Testis (tissue), 3 donors: ENCODE data around the gene LYRM4. TPM values are rescaled to one million over a fixed set of nuclear protein-coding genes. Genes with fewer than 3 reads are reported as not detected.

Experiments
- DNase-seq: peaks from one replicate; pipeline ENCODE4 v3.0.0-alpha.2; 2019
- H3K27ac ChIP-seq, 2 donors: fragments of 200-600 bp; sonication (generic); one replicate each; pipeline ENCODE4 v1.5.1; 2019
- H3K27me3 ChIP-seq: fragments of 200-600 bp; sonication (generic); one replicate; pipeline ENCODE4 v1.5.1; 2019
- H3K36me3 ChIP-seq: fragments of 200-600 bp; sonication (generic); one replicate; pipeline ENCODE4 v1.5.1; 2017; ENCODE audit warnings: low read depth; ENCODE audit errors: missing control alignments
- H3K4me1 ChIP-seq: fragments of 200-600 bp; sonication (generic); one replicate; pipeline ENCODE4 v1.5.1; 2019
- H3K4me3 ChIP-seq, 2 donors: fragments of 200-600 bp; sonication (generic); one replicate each; pipeline ENCODE4 v1.5.1; 2017 to 2019
- H3K9me3 ChIP-seq: fragments of 200-600 bp; sonication (generic); one replicate; pipeline ENCODE4 v1.5.1; 2017
- CTCF ChIP-seq, 3 experiments: fragments of 450-650 bp in 2 of 3; fragments of 200-600 bp in 1 of 3; sonication (generic) in 1 of 3; IDR thresholded peaks; one replicate each; pipeline ENCODE4 v1.5.1; 2016 to 2019; ENCODE audit warnings: antibody characterized with exemption in 3 of 3, mild to moderate bottlenecking in 2 of 3, moderate library complexity in 1 of 3
- POLR2A ChIP-seq: fragments of 450-650 bp; IDR thresholded peaks from one replicate; pipeline ENCODE4 v1.6.1; 2017; ENCODE audit warnings: antibody characterized with exemption, mild to moderate bottlenecking, moderate library complexity
- WGBS, 2 donors: methylation state at CpG; one replicate each; pipeline ENCODE4 v1.1.5; 2018; 5-methylcytosine and 5-hydroxymethylcytosine counted together
- intact Hi-C: fragments of 100-400 bp; cut with DNase I; formaldehyde crosslinking; loops from one replicate; pipeline ENCODE4 v1.15.1; 2023; ENCODE audit warnings: low total_unique reads
- polyA plus RNA-seq: library from polyadenylated mRNA; stranded (reverse); fragments of 350-450 nt; fragmentation: Illumina TruSeq; extraction: RNeasy Lipid Tissue Mini Kit (QIAGEN cat#74804); gene quantifications from one replicate; pipeline ENCODE4 v1.2.3, GENCODE V29; 2014; ENCODE audit warnings: low read depth, low replicate concordance; ENCODE audit not compliant: insufficient read depth
- total RNA-seq, 2 donors: library from RNA; depleted of rRNA; stranded (reverse); fragments of >200 nt; gene quantifications; one replicate each; pipeline ENCODE4 v1.2.3, GENCODE V29; 2016

Gene LYRM4
- total and polyA plus RNA-seq, 3 donors from 2014 or later = 18.5 to 41.8 (median 23.0) TPM

GRCh38 chr6:5190507-5190906, 70.2 kb downstream of the LYRM4 start:
- no peak for DNase-seq
- no peaks in the 10 kb centered on the region for H3K27me3 ChIP-seq
- WGBS, 2 donors = 75 to 78% methylated on average over 3 of the region's 3 CpGs
- no peak overlapping the region for H3K4me3 ChIP-seq
- no peak overlapping the region for H3K27ac ChIP-seq
- no peaks in the 10 kb centered on the region for H3K4me1 ChIP-seq
- H3K36me3 ChIP-seq = no peaks in the 10 kb centered on the region
- H3K9me3 ChIP-seq = no peaks in the 10 kb centered on the region
- TF ChIP-seq POLR2A = no peak
- TF ChIP-seq CTCF (IDR thresholded peaks at IDR 0.05) = no peak
- intact Hi-C loops = no loop called here

- TF ChIP-seq POLR2A (no peak), CTCF (IDR thresholded peaks at IDR 0.05) (no peak)
- Histone ChIP-seq H3K27ac (no peak overlapping the region), H3K4me3 (no peak overlapping the region), H3K36me3 (no peaks in the 10 kb centered on the region), H3K27me3 (no peaks in the 10 kb centered on the region), H3K4me1 (no peaks in the 10 kb centered on the region), H3K9me3 (no peaks in the 10 kb centered on the region)
- no peak for DNase-seq
- intact Hi-C loops = no loop called here
- WGBS, 2 donors = 94 to 96% methylated on average over 3 of the region's 3 CpGs
Measured at GRCh38 chr6:5188646-5189045, 72.1 kb downstream of the LYRM4 start.

GRCh38 chr6:5184878-5185277, 75.9 kb downstream of the LYRM4 start:
- DNase-seq = no peak
- Histone ChIP-seq H3K9me3 (no peaks in the 10 kb centered on the region), H3K4me3 (no peak overlapping the region), H3K27me3 (no peaks in the 10 kb centered on the region), H3K4me1 (no peaks in the 10 kb centered on the region), H3K27ac (no peak overlapping the region), H3K36me3 (no peaks in the 10 kb centered on the region)
- TF ChIP-seq CTCF (IDR thresholded peaks at IDR 0.05) (no peak), POLR2A (no peak)
- intact Hi-C loops = no loop called here
- 93% methylated on average over 9 of the region's 9 CpGs for WGBS, 2 donors

GRCh38 chr6:5184218-5184617, 76.5 kb downstream of the LYRM4 start:
- Histone ChIP-seq H3K36me3 (no peaks in the 10 kb centered on the region), H3K4me1 (no peaks in the 10 kb centered on the region), H3K9me3 (no peaks in the 10 kb centered on the region), H3K27me3 (no peaks in the 10 kb centered on the region), H3K4me3 (no peak overlapping the region), H3K27ac (no peak overlapping the region)
- no peak for DNase-seq
- TF ChIP-seq POLR2A (no peak), CTCF (IDR thresholded peaks at IDR 0.05) (no peak)
- WGBS, 2 donors = 73 to 81% methylated on average over 2 of the region's 2 CpGs
- intact Hi-C loops = no loop called here

- WGBS, 2 donors = 76 to 93% methylated on average over 4 of the region's 4 CpGs
- Histone ChIP-seq H3K4me1 (no peaks in the 10 kb centered on the region), H3K9me3 (no peaks in the 10 kb centered on the region), H3K27me3 (no peaks in the 10 kb centered on the region), H3K4me3 (no peak overlapping the region), H3K27ac (no peak overlapping the region), H3K36me3 (no peaks in the 10 kb centered on the region)
- TF ChIP-seq CTCF (IDR thresholded peaks at IDR 0.05) (no peak), POLR2A (no peak)
- intact Hi-C loops = no loop called here
- no peak for DNase-seq
Measured at GRCh38 chr6:5181510-5182317, 79.0 kb downstream of the LYRM4 start.
